Naive thymus-derived CD4-positive, alpha-beta T cell (primary cell): ENCODE data around the gene KRTAP9-6. TPM values are rescaled to one million over a fixed set of nuclear protein-coding genes. Genes with fewer than 3 reads are reported as not detected.

ENCODE experiments used
- ATAC-seq: fragments of 150-1000 bp; cut with Tn5 transposase; 2 replicates; pipeline ENCODE4 v1.10.0; 2021; ENCODE audit warnings: mild to moderate bottlenecking, moderate library complexity
- CTCF ChIA-PET: fragments of 350-600 bp; sonication (Branson Sonifier 250); formaldehyde crosslinking; loops from one replicate; lab custom pipeline; 2021; ENCODE audit warnings: antibody characterized with exemption; lab: Charles Lee
- POLR2A ChIA-PET: fragments of 350-600 bp; sonication (Branson Sonifier 250); formaldehyde crosslinking; loops from one replicate; lab custom pipeline; 2021; ENCODE audit warnings: antibody characterized with exemption, inconsistent platforms; lab: Charles Lee
- DNase-seq, 9 donors: peaks; one replicate each; pipeline versions ENCODE4 v3.0.0 to v3.0.0-alpha.2; 2020 to 2022; ENCODE audit warnings: mixed read lengths in 1 of 9
- H3K27ac ChIP-seq: one replicate; pipeline ENCODE4 v1.7.0; 2013; ENCODE audit warnings: mild to moderate bottlenecking, low read depth, low read length, moderate library complexity
- H3K27me3 ChIP-seq, 2 donors: one replicate each; pipeline ENCODE4 v1.7.0; 2013; ENCODE audit warnings: low read length in 2 of 2, mild to moderate bottlenecking in 2 of 2, moderate library complexity in 2 of 2; ENCODE audit not compliant: control insufficient read depth in 2 of 2, insufficient read depth in 2 of 2
- H3K36me3 ChIP-seq, 3 experiments: 1 replicate in 2 of 3; 2 replicates in 1 of 3; pipeline ENCODE4 v1.7.0; 2013; ENCODE audit warnings: low read length in 3 of 3, mild to moderate bottlenecking in 3 of 3, moderate library complexity in 1 of 3; ENCODE audit not compliant: insufficient read depth in 3 of 3, control insufficient read depth in 2 of 3
- H3K4me1 ChIP-seq, 2 donors: one replicate each; pipeline ENCODE4 v1.7.0; 2013; ENCODE audit warnings: low read length in 2 of 2, mild to moderate bottlenecking in 2 of 2, moderate library complexity in 1 of 2; ENCODE audit not compliant: control insufficient read depth in 2 of 2, insufficient read depth in 2 of 2
- H3K4me3 ChIP-seq: 2 replicates; pipeline ENCODE4 v1.7.0; 2013; ENCODE audit warnings: mild to moderate bottlenecking, low read length
- H3K9me3 ChIP-seq, 3 experiments: 1 replicate in 2 of 3; 2 replicates in 1 of 3; pipeline ENCODE4 v1.7.0; 2013; ENCODE audit warnings: low read length in 3 of 3; ENCODE audit not compliant: control insufficient read depth in 2 of 3
- H3K27ac Mint-ChIP-seq, 9 donors: one replicate each; pipeline ENCODE4 v1.8.0; 2020 to 2022; ENCODE audit warnings: mixed read lengths in 9 of 9, mild to moderate bottlenecking in 8 of 9, moderate library complexity in 5 of 9, inconsistent platforms in 2 of 9
- H3K27me3 Mint-ChIP-seq, 5 donors: one replicate each; pipeline ENCODE4 v1.8.0; 2021 to 2022; ENCODE audit warnings: mixed read lengths in 5 of 5, mild to moderate bottlenecking in 1 of 5
- H3K36me3 Mint-ChIP-seq, 5 donors: one replicate each; pipeline ENCODE4 v1.8.0; 2020 to 2022; ENCODE audit warnings: mixed read lengths in 5 of 5, mild to moderate bottlenecking in 3 of 5, inconsistent platforms in 1 of 5
- H3K4me1 Mint-ChIP-seq, 7 donors: one replicate each; pipeline ENCODE4 v1.8.0; 2020 to 2022; ENCODE audit warnings: mixed read lengths in 7 of 7, mild to moderate bottlenecking in 3 of 7, inconsistent platforms in 1 of 7
- H3K4me3 Mint-ChIP-seq, 10 donors: one replicate each; pipeline ENCODE4 v1.8.0; 2020 to 2022; ENCODE audit warnings: mild to moderate bottlenecking in 10 of 10, mixed read lengths in 10 of 10, moderate library complexity in 6 of 10, inconsistent platforms in 2 of 10
- H3K9me3 Mint-ChIP-seq, 11 donors: one replicate each; pipeline ENCODE4 v1.8.0; 2020 to 2022; ENCODE audit warnings: mixed read lengths in 11 of 11, mild to moderate bottlenecking in 4 of 11, inconsistent platforms in 1 of 11, moderate library complexity in 1 of 11
- intact Hi-C, 2 donors: fragments of 100-400 bp; cut with micrococcal nuclease; formaldehyde crosslinking; loops; one replicate each; pipeline ENCODE4 v1.15.1; 2023
- polyA plus RNA-seq, 2 donors: library from polyadenylated mRNA; unstranded; fragments of 300-500 nt; fragmentation: Illumina TruSeq; gene quantifications; one replicate each; pipeline ENCODE4 v1.2.3, GENCODE V29; 2021
- total RNA-seq, 6 experiments: library from RNA in 5 of 6; stranded (reverse) in 5 of 6; gene quantifications; 1 replicate in 5 of 6; 2 replicates in 1 of 6; pipeline ENCODE4 v1.2.3 and lab custom pipeline; 2021 to 2026

Gene KRTAP9-6
- total and polyA plus RNA-seq, 7 experiments from 2014 or later, result not detected

DNA sequence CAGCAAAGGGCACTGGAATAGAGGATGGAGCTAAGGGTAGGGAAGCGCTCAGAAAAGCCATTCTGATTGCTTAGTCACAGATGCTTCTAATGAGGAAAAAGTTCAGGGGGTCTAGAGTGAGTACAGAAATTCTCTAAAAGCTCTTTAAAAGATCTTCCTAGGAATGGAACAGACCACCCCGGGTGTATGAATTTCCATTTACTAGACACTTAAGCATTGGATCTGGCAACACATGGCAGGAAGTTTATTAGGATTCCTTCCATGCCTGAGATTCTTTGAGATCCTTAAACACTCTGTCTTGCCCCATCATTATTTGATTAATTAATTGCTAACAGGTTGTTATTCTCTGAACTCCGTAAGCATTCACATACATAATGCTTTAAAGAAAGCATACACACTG lies 18.9 kb downstream of the KRTAP9-6 start:
- CTCF ChIA-PET, result interaction anchor here (0.7 kb wide), 1 partner anchor 256 kb away, joined by 3 read pairs; no protein-coding TSS in a partner anchor
- POLR2A ChIA-PET, result interaction anchor here (1.0 kb wide), 1 partner anchor 45 kb away, joined by 3 read pairs; no protein-coding TSS in a partner anchor
- H3K36me3 Mint-ChIP-seq, result no peaks in the 10 kb centered on the region

DNA sequence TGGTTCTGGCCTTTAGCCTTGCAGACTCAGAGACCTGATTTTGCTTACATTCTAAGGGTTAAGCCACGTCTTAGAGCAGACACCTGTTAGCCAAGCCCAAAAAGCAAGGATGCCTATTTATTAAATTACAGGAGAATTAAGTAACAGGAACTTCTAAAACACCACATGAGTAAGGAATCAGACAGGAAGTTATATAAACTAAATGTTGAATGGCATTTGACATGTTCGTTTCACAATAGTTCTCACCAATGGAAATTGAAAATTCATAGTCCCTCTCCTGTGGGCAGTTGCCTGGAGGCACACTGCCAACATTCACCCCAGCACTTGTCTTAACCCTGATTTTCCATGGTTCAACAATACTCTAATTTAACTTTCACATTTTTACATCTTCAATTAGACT lies 19.4 kb downstream of the KRTAP9-6 start:
- ChIA-PET POLR2A (no interaction called here), CTCF (interaction anchor here (0.7 kb wide), 1 partner anchor 255 kb away, joined by 3 read pairs; no protein-coding TSS in a partner anchor)
- Mint-ChIP-seq H3K4me3 (peak overlapping the region in 3 of 10 donors; percentile 5 to 58 (median 21)), H3K27ac (peak overlapping the region in 1 of 9 donors; percentile 17), H3K36me3 (no peaks in the 10 kb centered on the region), H3K4me1 (peaks cover 0 to 29% (median 18%) of the 10 kb centered on the region in 7 donors), H3K27me3 (peaks cover 0 to 9% (median 0%) of the 10 kb centered on the region in 5 donors), H3K9me3 (peaks cover 0 to 3% (median 0%) of the 10 kb centered on the region in 11 donors)
- Histone ChIP-seq H3K36me3 (no peaks in the 10 kb centered on the region), H3K9me3 (no peaks in the 10 kb centered on the region), H3K27ac (no peak overlapping the region), H3K27me3 (no peaks in the 10 kb centered on the region), H3K4me1 (peaks cover 0 to 12% of the 10 kb centered on the region in 2 donors), H3K4me3 (no peak overlapping the region)
- peak in 2 of 9 donors; percentile 9 to 20 for DNase-seq
- no peak for ATAC-seq
- intact Hi-C loops, result no loop called here

More for the DNA sequence above, 18.9 kb downstream of the KRTAP9-6 start:
- Histone ChIP-seq H3K4me3 (no peak overlapping the region), H3K27me3 (no peaks in the 10 kb centered on the region), H3K9me3 (no peaks in the 10 kb centered on the region), H3K36me3 (no peaks in the 10 kb centered on the region), H3K27ac (no peak overlapping the region), H3K4me1 (peaks cover 0 to 12% of the 10 kb centered on the region in 2 donors)
- no peak overlapping the region for H3K4me3 Mint-ChIP-seq
- peak overlapping the region in 1 of 9 donors; percentile 74 for H3K27ac Mint-ChIP-seq
- H3K27me3 Mint-ChIP-seq, result peaks cover 0 to 9% (median 0%) of the 10 kb centered on the region in 5 donors
- H3K9me3 Mint-ChIP-seq, result peaks cover 0 to 3% (median 0%) of the 10 kb centered on the region in 11 donors
- ATAC-seq, result no peak
- peaks cover 0 to 29% (median 18%) of the 10 kb centered on the region in 7 donors for H3K4me1 Mint-ChIP-seq
- DNase-seq, result no peak
- intact Hi-C loops, result no loop called here

DNA sequence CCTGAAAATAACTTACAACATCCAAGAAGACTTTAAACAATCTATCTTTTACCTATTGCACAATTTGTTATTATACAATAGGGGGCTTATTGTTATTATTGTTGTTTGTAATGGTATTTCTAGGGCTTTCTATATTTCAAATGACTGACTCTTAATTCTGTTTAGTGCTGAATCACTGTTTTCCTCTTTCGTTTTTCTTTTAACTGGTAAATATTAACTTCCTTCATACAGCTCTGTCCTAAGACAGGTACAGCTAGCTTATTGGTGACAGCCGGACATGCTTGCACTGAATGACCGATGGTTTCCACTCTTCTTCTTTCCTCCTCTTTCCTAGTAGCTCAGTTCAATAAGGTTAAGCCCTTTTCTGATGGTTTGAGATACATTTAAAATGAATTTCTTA lies 21.9 kb downstream of the KRTAP9-6 start:
- ATAC-seq, result no peak
- ChIA-PET CTCF (no interaction called here), POLR2A (interaction anchor here (1.6 kb wide), 1 partner anchor 21 kb away, joined by 3 read pairs; no protein-coding TSS in a partner anchor)
- Histone ChIP-seq H3K36me3 (no peaks in the 10 kb centered on the region), H3K4me3 (no peak overlapping the region), H3K27me3 (no peaks in the 10 kb centered on the region), H3K4me1 (peaks cover 0 to 12% of the 10 kb centered on the region in 2 donors), H3K27ac (no peak overlapping the region), H3K9me3 (no peaks in the 10 kb centered on the region)
- Mint-ChIP-seq H3K27me3 (peaks cover 0 to 15% (median 0%) of the 10 kb centered on the region in 5 donors), H3K9me3 (no peaks in the 10 kb centered on the region), H3K36me3 (no peaks in the 10 kb centered on the region), H3K4me3 (no peak overlapping the region), H3K27ac (no peak overlapping the region), H3K4me1 (peaks cover 0 to 27% (median 18%) of the 10 kb centered on the region in 7 donors)
- intact Hi-C loops, result no loop called here
- no peak for DNase-seq

DNA sequence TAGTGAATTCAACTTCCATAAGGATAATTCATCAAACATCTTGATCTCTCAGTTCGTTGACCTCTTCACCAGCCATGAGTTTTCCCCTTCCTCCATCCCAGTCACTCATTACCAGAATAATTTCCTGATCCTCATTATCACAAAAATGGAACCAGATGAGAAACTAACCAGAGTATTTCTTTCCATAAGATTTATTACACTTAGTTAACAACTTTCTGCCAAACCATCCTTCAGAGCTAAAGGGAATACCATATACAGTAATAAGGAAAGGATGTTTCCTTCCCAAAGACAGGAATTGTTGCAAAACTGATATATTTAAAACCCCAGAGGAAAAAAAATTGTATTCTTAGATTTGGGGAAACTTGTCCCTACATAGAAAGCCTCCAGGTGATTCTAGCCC lies 28.8 kb downstream of the KRTAP9-6 start:
- no peak overlapping the region for H3K27ac Mint-ChIP-seq
- ChIA-PET POLR2A (no interaction called here), CTCF (interaction anchor here (0.7 kb wide), 1 partner anchor 135 kb away, joined by 3 read pairs; no protein-coding TSS in a partner anchor)
- Histone ChIP-seq H3K4me3 (no peak overlapping the region), H3K27me3 (no peaks in the 10 kb centered on the region), H3K36me3 (no peaks in the 10 kb centered on the region), H3K9me3 (no peaks in the 10 kb centered on the region), H3K4me1 (no peaks in the 10 kb centered on the region), H3K27ac (no peak overlapping the region)
- ATAC-seq, result no peak
- no peak for DNase-seq
- intact Hi-C loops, result no loop called here
- peaks cover 0 to 3% (median 0%) of the 10 kb centered on the region in 5 donors for H3K36me3 Mint-ChIP-seq
- no peaks in the 10 kb centered on the region for H3K4me1 Mint-ChIP-seq
- H3K9me3 Mint-ChIP-seq, result peaks cover 0 to 6% (median 0%) of the 10 kb centered on the region in 11 donors
- peaks cover 0 to 15% (median 0%) of the 10 kb centered on the region in 5 donors for H3K27me3 Mint-ChIP-seq
- H3K4me3 Mint-ChIP-seq, result no peak overlapping the region

DNA sequence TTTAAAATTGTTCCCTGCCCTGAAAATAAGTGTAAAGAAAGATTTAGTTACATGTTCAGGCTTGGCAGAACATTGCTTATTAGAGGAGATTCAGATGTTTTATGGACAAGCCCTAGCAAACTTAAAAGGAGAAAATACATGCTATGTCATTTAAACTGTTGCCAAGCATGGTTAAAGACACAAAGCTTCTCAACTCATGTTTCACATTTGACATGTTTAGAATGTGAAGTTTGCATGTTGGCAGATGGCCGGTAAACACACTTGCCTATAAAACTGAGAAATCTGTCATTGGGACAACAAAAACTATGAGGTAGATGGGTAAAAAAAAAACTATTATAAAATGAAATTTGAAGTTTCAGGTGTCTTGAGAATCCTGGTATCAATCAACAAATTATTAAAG lies 31.7 kb downstream of the KRTAP9-6 start:
- Mint-ChIP-seq H3K27ac (no peak overlapping the region), H3K4me1 (peaks cover 0 to 18% (median 7%) of the 10 kb centered on the region in 7 donors), H3K9me3 (peaks cover 0 to 17% (median 6%) of the 10 kb centered on the region in 11 donors), H3K27me3 (peaks cover 0 to 13% (median 0%) of the 10 kb centered on the region in 5 donors), H3K4me3 (no peak overlapping the region), H3K36me3 (peaks cover 0 to 9% (median 8%) of the 10 kb centered on the region in 5 donors)
- CTCF ChIA-PET, result no interaction called here
- Histone ChIP-seq H3K36me3 (no peaks in the 10 kb centered on the region), H3K27me3 (no peaks in the 10 kb centered on the region), H3K4me3 (no peak overlapping the region), H3K9me3 (no peaks in the 10 kb centered on the region), H3K27ac (no peak overlapping the region), H3K4me1 (no peaks in the 10 kb centered on the region)
- DNase-seq (no peak), ATAC-seq (no peak)
- POLR2A ChIA-PET, result no interaction called here
- intact Hi-C loops, result no loop called here

DNA sequence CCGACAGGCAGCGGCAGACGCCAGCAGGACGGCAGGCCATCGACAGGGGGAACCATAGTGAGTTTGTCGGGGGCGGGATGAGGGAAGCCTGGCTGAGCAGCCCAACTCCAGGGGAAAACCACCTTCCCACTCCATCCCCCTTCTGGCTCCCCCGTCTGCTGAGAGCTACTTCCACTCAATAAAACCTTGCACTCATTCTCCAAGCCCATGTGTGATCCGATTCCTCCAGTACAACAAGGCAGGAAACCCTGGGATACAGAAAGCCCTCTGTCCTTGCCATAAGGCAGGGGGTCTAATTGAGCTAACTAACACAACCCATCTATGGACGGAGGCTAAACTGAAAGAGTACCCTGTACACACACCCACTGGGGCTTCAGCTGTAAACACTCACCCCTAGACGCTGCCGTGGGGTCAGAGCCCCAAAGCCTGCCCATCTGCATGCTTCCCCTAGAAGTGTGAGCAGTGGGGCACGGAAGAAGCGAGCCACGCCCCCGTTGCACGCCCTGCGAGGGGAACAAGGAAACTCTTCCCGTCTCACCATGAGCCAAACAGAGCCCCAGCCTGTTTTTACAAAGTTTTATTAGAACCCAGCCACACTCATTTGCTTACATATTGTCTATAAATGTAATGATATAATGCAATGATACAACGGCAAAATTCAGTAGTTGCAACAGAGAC lies 33.4 kb downstream of the KRTAP9-6 start:
- no peak overlapping the region for H3K27ac Mint-ChIP-seq
- ChIA-PET POLR2A (no interaction called here), CTCF (no interaction called here)
- Histone ChIP-seq H3K36me3 (no peaks in the 10 kb centered on the region), H3K4me3 (no peak overlapping the region), H3K4me1 (no peaks in the 10 kb centered on the region), H3K27me3 (no peaks in the 10 kb centered on the region), H3K27ac (no peak overlapping the region), H3K9me3 (no peaks in the 10 kb centered on the region)
- DNase-seq (no peak), ATAC-seq (no peak)
- intact Hi-C loops, result no loop called here
- H3K9me3 Mint-ChIP-seq, result peaks cover 0 to 22% (median 8%) of the 10 kb centered on the region in 11 donors
- H3K4me1 Mint-ChIP-seq, result peaks cover 0 to 19% (median 7%) of the 10 kb centered on the region in 7 donors
- H3K36me3 Mint-ChIP-seq, result peaks cover 0 to 10% (median 8%) of the 10 kb centered on the region in 5 donors
- H3K4me3 Mint-ChIP-seq, result no peak overlapping the region
- H3K27me3 Mint-ChIP-seq, result peaks cover 0 to 5% (median 0%) of the 10 kb centered on the region in 5 donors
